Progenitor cell of endocrine pancreas (in vitro differentiated cells): ENCODE results near the gene CYP4F2. TPM values are rescaled to one million over a fixed set of nuclear protein-coding genes. Genes with fewer than 3 reads are reported as not detected.

ENCODE experiments used
- DNase-seq: peaks from one replicate; pipeline ENCODE4 v3.0.0; 2021; ENCODE audit warnings: low spot score; ENCODE audit not compliant: unreplicated experiment
- H3K27ac Mint-ChIP-seq: 2 replicates; pipeline ENCODE4 v1.8.0; 2021; ENCODE audit warnings: mild to moderate bottlenecking, moderate library complexity, mixed read lengths
- H3K27me3 Mint-ChIP-seq: 2 replicates; pipeline ENCODE4 v1.8.0; 2021; ENCODE audit warnings: mixed read lengths
- H3K36me3 Mint-ChIP-seq: 2 replicates; pipeline ENCODE4 v1.8.0; 2022; ENCODE audit warnings: mixed read lengths; ENCODE audit not compliant: insufficient read depth
- H3K4me1 Mint-ChIP-seq: 2 replicates; pipeline ENCODE4 v1.8.0; 2021; ENCODE audit warnings: low read depth, mixed read lengths
- H3K4me3 Mint-ChIP-seq: 2 replicates; pipeline ENCODE4 v1.8.0; 2021; ENCODE audit warnings: low read depth, mild to moderate bottlenecking, moderate library complexity, mixed read lengths
- H3K9me3 Mint-ChIP-seq: 2 replicates; pipeline ENCODE4 v1.8.0; 2021; ENCODE audit warnings: low read depth, mixed read lengths
- CTCF ChIP-seq: fragments of 200-600 bp; sonication (generic); IDR thresholded peaks from one replicate; pipeline ENCODE4 v1.5.0; 2021; ENCODE audit warnings: antibody characterized with exemption, mild to moderate bottlenecking; ENCODE audit not compliant: unreplicated experiment
- long read RNA-seq: library from polyadenylated mRNA; unstranded; transcript quantifications from one replicate; pipeline ENCODE4 v2.0.0, GENCODE V29; 2020
- total RNA-seq: library from RNA; stranded (reverse); gene quantifications from 2 replicates; pipeline ENCODE4 v1.2.1, GENCODE V29; 2021

CYP4F2 gene
- total RNA-seq = not detected in 2 replicates
- long read RNA-seq = 0 reads

DNA sequence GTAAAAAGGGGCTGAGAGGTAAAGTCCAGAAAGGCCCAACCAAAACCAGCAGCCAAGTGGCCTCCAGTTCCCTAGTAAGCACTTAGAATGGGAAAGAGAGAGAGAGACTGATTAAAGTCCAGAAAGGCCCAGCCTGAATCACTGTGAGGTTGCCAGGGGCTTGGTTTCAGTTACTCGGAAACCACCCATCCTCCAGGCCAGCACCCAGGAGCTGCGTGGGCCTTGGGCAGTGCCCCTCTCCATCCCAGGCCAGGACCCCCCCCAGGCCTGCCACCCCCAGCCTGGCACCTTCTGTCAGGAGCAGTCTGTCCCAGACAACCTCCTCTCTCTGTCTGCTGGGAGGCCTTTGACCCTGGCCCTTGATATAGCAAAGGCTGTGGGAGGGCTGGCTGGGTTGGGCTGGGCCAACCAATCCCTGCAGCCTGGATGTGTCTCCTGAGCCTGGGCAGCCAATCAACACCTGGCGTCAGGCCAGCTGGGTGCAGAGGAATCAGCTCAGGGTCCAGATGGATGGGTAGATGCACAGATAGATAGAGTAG is at the start of gene CYP4F2:
Gene CYP4F2 (minus strand): TSS at position 337 of the 539 bp plus-strand sequence. CDS start 463 bp downstream, outside the sequence.
- no peak for TF ChIP-seq CTCF
- H3K27me3 Mint-ChIP-seq = no peaks in the 10 kb centered on the region
- H3K9me3 Mint-ChIP-seq = peaks cover 57% of the 10 kb centered on the region
- H3K27ac Mint-ChIP-seq = no peak within 1 kb of the TSS
- no peak within 1 kb of the TSS for H3K4me3 Mint-ChIP-seq
- no peak for DNase-seq
- no peaks in the 10 kb centered on the region for H3K4me1 Mint-ChIP-seq
- H3K36me3 Mint-ChIP-seq = no peaks in the 10 kb centered on the region

- H3K4me1 Mint-ChIP-seq = no peaks in the 10 kb centered on the region
- no peaks in the 10 kb centered on the region for H3K36me3 Mint-ChIP-seq
- no peak overlapping the region for H3K27ac Mint-ChIP-seq
- no peaks in the 10 kb centered on the region for H3K27me3 Mint-ChIP-seq
- DNase-seq = no peak
- no peak for TF ChIP-seq CTCF
- H3K9me3 Mint-ChIP-seq = peaks cover 59% of the 10 kb centered on the region
- H3K4me3 Mint-ChIP-seq = no peak overlapping the region
Observed at GRCh38 chr19:15945301-15945700, 47.4 kb upstream of the CYP4F2 start.

GRCh38 chr19:15944401-15944800 is 46.5 kb upstream of the CYP4F2 start:
- H3K4me1 Mint-ChIP-seq = no peaks in the 10 kb centered on the region
- H3K36me3 Mint-ChIP-seq = no peaks in the 10 kb centered on the region
- H3K27ac Mint-ChIP-seq = no peak overlapping the region
- DNase-seq = no peak
- H3K9me3 Mint-ChIP-seq = peaks cover 54% of the 10 kb centered on the region
- no peaks in the 10 kb centered on the region for H3K27me3 Mint-ChIP-seq
- H3K4me3 Mint-ChIP-seq = no peak overlapping the region
- no peak for TF ChIP-seq CTCF

- Mint-ChIP-seq H3K4me1 (no peaks in the 10 kb centered on the region), H3K9me3 (peaks cover 42% of the 10 kb centered on the region), H3K27me3 (no peaks in the 10 kb centered on the region)
Observed at GRCh38 chr19:15937771-15938170, 39.9 kb upstream of the CYP4F2 start.

DNA sequence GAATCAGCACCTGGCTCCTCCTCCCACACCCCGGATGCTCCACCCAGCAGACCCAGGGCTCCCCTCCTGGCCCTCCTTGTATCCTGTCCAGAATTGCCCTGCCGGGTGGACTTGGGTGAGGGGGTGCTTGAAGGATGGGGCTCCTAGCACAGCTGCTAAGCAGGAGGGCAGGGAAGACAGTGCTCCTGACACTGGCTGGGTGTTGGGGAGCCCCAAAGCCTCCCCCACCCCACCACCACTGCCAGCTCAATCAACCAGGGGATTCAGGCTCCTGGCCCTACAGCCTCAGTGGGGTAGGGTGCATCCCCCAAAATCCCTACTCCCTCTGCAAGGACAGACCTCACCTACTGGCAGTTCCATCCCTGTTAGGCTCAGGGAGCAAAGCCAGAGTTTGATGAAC is 39.1 kb upstream of the CYP4F2 start:
- peaks cover 37% of the 10 kb centered on the region for H3K9me3 Mint-ChIP-seq
- no peak for DNase-seq
- no peaks in the 10 kb centered on the region for H3K4me1 Mint-ChIP-seq
- TF ChIP-seq CTCF = no peak
- H3K36me3 Mint-ChIP-seq = no peaks in the 10 kb centered on the region
- H3K27me3 Mint-ChIP-seq = no peaks in the 10 kb centered on the region
- no peak overlapping the region for H3K27ac Mint-ChIP-seq
- no peak overlapping the region for H3K4me3 Mint-ChIP-seq

More at GRCh38 chr19:15937771-15938170, 39.9 kb upstream of the CYP4F2 start:
- DNase-seq = no peak
- H3K4me3 Mint-ChIP-seq = no peak overlapping the region
- H3K27ac Mint-ChIP-seq = no peak overlapping the region
- TF ChIP-seq CTCF = no peak
- H3K36me3 Mint-ChIP-seq = no peaks in the 10 kb centered on the region
